HG03280 (cell line): Measurements from ENCODE around the gene YPEL1.
"Not testable (repeated sequence)": the region's sequence is repeated elsewhere in the genome, so short reads cannot be mapped to it uniquely, and the experiment has no call there.

ENCODE experiments used
- ATAC-seq: cut with Tn5 transposase; IDR thresholded peaks from one replicate; pipeline ENCODE4 v1.9.1; 2021; ENCODE audit warnings: mild to moderate bottlenecking, moderate library complexity; ENCODE audit not compliant: unreplicated experiment

Gene YPEL1

DNA sequence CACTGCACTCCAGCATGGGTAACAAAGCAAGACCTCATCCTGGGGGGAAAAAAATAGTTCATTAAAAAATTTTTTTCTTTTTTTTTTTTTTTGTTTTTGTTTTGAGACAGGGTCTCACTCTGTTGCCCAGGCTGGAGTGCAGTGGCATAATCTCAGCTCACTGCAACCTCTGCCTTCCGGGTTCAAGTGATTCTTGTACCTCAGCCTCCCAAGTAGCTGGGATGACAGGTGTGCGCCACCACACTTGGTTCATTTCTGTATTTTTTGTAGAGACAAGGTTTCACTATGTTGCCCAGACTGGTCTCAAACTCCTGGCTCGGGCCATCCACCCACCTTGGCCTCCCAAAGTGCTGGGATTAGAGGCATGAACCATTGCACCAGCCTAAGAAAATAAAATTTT, 11.1 kb downstream of the YPEL1 start:
- ATAC-seq: not testable (repeated sequence)

DNA sequence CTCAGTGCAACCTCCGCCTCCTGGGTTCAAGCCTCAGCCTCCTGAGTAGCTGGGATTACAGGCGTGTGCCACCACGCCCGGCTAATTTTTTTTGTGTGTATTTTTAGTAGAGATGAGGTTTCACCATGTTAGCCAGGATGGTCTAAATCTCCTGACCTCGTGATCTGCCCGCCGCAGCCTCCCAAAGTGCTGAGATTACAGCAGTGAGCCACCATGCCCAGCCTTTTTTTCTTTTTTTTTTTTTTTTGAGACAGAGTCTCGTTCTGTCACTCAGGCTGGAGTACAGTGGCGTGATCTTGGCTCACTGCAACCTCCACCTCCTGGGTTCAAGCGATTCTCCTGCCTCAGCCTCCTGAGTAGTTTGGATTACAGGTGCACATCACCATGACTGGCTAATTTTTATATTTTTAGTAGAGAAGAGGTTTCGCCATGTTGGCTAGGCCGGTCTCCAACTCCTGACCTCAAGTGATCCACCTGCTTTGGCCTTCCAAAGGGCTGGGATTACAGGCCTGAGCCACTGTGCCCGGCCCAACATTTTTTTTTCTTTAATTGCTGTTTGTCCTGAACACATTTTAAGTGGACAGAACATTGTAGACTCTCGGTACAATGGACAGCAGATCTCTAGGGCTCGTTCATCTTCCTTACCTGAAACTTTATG, 14.3 kb downstream of the YPEL1 start:
- not testable (repeated sequence) for ATAC-seq

DNA sequence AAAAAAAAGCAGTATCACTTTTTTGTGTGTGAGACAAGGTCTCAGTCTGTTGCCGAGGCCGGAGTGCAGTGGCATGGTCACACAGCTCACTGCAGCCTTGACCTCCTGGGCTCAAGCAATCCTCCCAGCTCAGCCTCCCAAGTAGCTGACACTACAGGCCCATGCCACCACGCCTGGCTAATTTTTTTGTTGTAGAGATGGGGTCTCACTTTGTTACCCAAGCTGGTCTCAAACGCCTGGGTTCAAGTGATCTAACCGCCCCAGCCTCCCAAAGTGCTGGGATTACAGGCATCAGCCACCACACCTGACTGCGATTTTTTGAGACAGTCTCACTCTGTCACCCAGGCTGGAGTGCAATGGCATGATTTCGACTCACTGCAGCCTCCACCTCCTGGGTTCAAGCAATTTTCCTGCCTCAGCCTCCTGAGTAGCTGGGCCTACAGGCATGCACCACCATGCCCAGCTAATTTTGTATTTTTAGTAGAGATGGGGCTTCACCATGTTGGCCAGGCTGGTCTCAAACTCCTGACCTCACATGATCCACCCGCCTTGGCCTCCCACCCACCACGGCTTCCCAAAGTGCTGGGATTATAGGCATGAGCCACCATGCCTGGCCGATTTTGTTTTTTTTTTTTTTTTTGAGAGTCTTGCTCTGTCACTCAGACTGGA, 15.3 kb downstream of the YPEL1 start:
- not testable (repeated sequence) for ATAC-seq

DNA sequence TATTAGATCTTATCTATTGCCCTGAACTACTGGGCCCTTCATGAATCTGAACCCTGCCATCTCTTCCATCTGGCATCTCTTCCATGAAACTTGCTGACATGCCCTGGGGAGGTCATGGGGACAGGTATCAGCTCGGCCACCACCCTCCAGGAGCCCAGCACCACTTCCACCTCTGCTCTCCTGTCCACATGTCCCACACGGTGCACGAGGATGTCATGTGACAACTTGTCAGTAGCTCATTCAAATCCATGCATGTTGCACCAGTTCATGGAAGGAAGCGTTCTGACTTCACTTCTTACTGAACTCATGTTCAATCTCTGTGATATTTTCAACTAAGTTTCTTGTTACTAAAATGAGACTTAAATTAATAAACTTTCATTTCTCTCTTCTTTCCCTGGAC, 16.6 kb downstream of the YPEL1 start:
- no peak for ATAC-seq

DNA sequence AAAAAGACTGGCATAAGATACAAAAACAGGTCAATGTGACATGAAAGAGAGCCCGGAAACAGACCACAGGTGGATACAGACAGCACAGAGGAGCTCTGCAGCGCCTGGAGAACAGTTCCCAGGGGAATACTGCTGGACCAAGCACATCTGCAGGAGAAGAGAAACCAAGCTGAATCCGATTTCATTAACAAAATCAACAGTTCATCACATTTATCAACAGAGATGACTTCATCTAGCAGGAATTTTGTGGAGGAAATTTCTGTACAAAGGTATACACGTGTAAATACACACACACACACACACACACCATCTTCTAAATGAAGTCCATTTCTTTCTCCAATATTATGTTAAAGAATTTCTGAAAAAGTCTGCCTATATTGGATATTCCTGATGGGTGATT, 17.1 kb downstream of the YPEL1 start:
- no peak for ATAC-seq

DNA sequence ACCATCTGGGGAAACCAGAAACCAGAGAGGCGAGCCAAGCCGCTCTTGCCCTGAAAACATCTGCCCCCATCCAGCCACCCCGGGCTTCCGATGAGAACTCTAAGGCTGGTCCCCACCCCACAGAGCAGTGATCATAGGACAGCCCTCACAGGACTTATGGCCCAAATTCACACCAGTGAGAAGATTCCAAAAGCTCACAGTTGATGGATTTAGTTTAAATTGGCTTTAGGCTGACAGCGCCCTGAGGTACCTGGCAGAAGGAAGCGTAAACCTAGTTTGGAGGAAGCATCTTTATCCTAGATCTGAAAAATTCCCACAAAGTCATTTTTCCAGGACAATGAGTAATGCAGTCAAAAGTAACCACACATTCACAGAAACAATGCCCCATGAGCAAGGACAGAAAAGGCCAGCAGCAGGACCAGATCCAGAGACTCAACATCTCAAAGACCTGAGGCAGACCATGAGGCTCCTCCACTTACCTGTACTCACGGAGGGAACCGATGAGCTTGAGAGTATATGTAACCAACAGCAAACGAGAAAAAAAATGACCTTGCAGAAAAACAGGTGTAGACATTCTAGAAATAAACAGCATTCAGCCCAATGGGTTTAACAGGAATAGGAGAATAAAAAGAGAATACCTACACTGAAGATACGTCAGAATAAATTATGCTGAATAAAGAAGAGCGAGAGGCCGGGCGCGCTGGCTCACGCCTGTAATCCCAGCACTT, 19.0 kb downstream of the YPEL1 start:
- not testable (repeated sequence) for ATAC-seq

DNA sequence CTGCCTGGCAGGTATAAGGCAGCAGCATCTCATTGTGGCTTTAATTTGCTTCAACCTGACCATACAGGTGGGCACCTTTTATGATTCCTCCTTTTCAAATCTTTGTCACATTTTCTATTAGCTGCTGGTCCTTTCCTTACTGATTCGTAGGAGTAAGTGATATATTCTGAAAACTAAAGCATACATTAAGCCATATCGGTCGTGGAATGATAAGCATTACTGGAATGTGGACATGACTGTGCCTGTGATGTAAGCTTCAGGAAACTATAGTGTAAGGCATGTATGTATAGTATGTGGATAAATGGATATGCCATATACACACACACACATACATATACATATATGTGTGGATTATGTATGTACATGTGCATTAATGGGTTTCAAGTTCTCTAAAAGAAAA, 20.8 kb downstream of the YPEL1 start:
- ATAC-seq: no peak

DNA sequence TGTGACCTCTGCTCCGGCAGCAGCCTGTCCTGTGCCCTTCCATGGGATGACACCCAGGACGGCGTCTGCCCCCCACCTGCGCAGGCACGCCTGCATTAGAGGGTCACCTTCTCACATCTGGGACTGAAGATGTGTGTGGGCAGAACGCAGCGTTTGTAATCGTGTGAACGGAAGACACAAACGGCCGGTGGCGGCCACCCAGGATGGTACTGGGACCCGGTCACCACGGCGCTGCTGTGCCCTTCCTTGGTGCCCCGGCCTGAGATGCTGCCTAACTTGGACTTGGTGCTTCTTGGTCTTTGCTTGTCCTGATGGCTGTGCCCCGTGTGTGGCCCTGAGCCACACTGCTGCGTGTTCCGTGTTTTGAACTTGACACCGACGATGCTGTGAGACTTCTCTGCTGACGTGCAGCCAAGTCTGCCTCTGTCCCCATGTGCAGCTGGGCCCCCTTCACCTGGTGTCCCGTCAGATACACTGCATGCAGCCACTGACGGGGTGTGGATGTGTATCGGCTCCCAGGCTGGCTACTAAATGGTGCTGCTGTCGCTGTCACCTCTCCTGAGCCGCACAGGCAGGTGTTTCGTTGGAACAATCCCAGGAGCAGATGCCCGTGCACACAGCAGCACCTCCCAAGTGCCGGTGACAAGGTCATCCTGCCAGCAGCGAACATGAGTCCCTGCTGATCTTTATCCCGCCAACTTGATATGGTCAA, 21.4 kb downstream of the YPEL1 start:
- ATAC-seq: no peak

DNA sequence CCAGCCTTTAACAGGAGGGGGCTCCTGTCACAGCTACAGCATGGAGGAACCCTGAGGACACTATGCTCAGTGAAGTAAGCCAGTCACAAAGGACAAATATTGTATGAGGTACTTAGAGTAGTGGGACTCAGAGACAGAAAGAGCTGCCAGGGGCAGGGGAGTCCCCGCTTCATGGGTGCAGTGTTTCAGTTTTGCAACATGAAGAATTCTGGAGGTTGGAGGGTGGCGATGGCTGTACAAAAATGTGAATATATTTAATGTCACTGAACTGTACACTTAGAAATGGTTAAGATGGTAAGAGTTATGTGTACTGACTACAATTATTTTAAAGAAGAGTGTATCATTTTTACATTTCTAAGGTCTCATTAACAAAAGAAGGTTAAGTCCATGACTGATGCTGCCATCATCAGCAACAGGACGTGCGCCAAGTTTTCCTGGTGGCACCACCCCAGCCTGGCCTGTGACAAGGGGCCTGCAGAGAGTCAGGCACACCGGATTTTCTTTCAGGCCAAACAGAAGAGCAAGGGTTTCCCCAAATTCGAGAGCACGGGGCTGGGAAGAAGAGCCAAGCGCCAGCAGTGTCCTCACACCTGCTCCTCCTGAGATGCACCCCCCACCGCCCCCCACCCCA, 22.1 kb downstream of the YPEL1 start:
- ATAC-seq: no peak

DNA sequence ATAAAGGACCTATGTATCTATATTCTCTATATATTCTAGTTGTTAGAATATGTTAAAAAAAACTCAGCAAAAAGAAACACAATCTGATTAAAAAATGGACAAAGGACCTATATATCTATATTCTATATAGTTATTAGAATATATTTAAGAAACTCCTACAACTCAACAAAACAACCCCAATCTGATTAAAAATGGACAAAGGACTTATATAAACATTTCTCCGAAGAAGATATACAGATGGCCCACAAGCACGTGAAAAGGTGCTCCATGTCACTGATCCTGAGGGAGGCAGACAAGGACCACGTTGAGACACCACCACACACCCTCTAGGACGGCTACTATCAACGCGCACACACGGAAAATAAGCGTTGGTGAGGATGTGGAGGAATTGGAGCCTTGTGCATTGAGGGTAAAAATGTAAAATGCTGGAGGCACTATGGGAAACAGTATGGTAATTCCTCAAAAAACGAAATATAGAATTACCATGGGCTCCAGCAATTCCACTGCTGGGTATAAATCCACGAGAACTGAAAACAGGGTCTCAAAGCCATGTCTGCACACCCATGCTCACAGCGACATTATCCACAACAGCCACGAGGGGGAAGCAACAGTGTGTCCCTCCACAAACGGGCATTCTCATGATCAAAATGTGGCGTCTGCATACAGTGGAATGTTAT, 22.7 kb downstream of the YPEL1 start:
- ATAC-seq: no peak

DNA sequence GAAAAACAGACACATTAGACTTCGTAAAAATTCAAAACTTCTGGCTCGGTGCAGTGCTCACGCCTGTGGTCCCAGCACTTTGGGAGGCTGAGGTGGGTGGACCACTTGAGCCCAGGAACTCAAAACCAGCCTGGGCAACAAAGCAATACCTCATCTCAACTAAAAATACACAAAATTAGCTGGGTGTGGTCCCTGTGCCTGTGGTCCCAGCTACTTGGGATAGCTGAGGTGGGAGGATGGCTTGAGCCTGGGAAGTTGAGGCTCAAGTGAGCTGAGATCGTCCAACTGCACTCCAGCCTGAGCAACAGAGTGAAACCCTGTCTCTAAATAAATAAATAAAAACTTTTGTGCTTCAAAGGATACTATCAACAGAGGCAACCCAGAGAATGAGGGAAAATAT, 23.7 kb downstream of the YPEL1 start:
- no peak for ATAC-seq

DNA sequence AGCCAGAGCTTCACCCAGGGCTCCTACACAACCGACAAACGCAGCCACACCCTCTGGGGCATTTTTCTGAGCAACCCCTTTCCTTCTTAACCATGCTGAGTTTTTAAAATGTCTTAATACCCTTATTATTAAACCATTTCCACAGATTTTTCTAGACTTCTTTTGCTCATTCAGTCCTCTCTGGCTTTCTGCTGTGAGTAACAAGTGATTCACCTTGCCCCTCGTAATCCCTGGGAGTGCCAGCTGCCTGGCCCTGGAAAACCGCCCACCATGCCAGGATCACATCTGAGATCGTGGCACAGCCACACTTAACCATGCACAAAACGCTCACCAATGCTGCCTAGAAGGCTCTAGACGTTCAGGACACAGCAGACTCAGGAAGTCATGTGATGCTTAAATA, 25.4 kb downstream of the YPEL1 start:
- ATAC-seq: no peak

DNA sequence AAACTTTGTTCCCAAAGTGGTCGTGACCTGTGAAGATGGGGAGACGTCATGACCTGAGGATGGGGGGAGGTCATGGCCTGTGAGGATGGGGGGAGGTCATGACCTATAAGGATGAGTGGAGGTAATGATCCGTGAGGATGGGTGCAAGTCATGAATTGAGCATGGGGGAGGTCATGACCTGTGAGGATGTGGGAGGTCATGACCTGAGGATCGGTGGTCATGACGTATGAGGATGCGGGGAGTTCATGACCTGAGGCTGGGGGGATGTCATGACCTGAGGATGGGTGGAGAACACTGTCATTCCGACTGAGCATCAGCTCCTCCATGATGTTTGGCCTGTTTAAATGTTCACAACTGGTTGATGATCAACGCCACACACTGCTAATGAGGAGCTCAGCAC, 25.9 kb downstream of the YPEL1 start:
- no peak for ATAC-seq

DNA sequence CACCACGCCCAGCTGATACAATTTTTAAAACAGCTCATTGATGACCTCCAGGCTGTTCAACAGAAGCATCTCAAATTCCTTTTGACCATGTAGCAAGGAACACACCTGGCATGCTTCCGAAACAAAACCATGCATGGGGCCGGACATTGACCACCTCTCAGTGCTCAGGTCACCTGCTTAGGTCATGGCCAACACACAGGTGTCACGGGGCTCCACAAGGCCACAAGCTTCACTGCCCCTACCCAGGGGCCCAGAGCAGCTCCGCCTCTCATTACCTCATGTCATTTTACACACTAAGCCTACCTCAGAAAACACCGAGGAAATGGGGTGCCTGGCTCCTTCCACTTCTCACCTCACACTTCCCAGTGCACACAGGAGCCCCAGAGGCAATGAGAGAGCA, 26.6 kb downstream of the YPEL1 start:
- ATAC-seq: no peak

DNA sequence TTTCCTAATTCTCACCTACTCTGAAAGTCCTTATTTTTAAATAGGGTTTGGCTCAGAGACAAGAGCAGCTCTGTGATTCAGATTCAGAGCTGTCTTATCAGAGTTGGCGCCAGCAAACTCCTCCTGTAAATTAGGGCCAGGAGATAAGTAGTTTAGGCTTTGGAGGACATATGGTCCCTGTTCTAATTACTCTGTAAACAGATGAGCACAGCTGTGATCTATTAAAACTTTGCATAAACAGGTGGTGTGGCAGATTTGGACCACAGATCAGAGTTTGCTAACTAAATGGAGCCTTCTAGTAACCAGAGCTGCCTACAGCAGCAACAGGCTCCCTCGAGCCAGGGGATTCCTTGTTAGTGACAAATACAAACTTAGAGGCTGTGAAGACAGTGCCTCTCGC, 27.9 kb downstream of the YPEL1 start:
- no peak for ATAC-seq

DNA sequence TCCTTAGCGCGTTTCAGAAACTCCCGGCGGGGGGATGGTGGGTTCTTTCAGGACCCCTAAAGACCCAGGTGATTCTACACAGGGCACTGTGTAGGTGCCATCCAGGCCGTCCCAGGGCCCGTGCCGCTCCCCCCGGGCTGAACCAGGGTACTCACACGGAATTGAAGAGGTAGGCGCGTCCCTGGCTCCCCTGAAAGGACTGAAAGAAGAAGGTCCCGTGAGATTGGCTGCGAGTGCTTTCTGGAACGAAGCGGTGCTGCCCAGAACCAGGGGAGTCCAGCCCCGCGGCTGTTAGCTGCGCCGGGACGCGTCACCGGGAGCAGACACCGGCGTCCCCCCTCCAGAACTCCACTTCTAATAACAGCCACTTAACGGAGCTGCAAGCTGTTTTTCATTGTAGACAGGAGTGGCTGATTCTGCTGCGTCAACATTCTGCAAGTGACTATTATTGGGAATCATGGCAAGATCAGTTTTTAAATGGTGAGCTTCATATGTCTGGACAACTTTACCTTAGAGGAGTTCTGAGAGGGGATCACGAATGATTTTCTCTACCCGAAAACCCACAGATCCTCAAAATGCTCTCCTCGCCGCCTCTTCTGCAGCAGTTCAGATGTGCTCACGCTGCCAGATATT, 31.8 kb downstream of the YPEL1 start:
- ATAC-seq: no peak

DNA sequence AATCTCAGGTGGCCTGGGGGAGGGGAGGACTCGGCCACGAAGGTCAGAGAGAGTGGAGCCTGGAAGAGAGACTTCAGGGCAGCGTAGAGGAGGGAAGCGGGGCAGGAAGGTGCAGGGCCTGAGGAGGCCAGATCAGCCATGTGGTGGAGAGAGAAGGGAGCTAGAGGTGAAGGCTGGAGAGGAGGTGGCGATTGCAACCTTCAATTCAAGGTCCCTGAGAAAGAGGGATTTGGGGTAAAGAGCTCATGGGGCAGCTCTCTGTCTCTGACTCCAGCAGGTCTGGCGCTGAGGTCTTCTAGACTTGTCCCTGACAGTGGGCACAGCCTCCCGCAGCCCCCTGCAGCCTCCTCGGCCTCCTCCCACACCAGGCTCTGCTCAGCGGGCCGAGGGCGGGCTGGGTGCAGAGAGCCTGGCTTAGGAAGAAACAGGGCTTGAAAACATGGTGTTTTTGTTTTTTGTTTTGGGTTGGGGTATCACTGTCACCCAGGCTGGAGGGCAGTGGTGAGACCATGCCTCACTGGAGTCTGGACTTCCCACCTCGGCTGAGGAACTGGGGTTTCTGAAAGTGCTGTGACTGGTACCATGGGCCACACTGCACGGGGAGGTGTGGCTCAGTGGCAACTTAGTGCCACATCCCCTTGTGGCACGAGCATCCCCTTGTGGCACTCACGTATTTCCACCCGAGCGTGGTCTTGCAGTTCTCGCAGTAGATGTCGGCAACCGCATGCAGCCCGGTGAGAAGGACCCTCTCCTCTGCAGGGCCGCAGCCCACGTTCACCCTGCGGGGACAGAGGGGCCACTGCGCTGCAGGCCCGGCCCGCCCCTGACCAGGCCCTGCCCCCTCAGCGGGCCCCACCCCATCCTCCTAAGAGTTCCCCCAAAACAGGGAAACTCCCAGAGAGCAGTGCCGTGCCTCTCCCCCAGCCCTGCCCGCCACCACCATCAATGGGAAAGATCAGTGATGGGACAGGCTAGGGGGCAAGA, 32.6 kb downstream of the YPEL1 start:
- no peak for ATAC-seq

DNA sequence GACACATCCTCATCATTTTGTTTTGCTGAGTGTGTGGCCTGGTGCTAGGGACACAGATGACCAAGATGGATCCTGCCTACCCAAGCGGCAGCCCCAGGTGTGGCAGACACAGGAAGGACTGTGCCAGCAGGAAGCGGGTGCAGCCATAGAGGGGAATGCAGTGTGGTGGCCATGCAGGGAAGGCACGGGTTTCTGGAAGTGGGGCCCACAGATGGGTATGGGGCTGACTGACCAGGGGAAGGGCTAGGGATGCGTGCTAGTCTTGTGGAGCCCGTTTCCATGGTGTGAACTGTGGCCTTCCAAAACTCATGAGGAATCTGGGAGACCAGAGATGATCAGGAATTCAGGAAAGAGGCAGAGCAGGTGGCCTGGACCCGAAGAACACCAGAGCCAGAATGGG, 33.5 kb downstream of the YPEL1 start:
- no peak for ATAC-seq

DNA sequence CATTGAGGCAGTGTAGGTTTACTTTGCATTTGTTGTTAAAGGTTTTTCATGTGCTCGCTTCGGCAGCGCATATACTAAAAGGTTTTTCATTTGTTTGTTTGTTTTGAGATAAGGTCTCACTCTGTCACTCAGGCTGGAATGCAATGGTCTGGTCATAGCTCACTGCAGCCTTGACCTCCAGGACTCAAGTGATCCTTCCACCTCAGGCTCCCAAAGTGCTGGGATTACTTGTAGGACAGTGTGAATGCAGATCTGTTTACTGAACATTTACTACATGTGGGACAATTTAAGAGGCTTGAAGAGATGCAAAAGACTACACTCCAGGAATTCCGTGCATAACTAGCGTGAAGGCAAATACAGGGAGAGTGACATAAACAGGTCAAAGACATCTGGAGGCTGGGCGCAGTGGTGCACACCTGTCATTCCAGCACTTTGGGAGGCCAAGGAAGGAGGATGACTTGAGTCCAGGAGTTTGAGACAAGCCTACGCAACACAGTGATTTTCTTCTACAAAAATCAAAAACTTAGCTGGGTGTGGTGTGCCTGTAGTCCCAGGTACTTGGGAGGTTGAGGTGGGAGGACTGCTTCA, 34.1 kb downstream of the YPEL1 start:
- no peak for ATAC-seq
